Measurements from ENCODE around the gene POLG2. TPM values are rescaled to one million over a fixed set of nuclear protein-coding genes. Genes with fewer than 3 reads are reported as not detected.

Gene POLG2
- total and polyA plus RNA-seq, 10 of the 15 experiments (the other 5 are each of a cell fraction or from before 2014, with no cell fraction given) = 10.2 to 27.7 (median 22.2) TPM

- TF ChIP-seq PRDM15 (CRISPR knock-in tag; IDR thresholded peaks at IDR 0.05) = no peak
- TF ChIP-seq ZNF384 (IDR thresholded peaks at IDR 0.05; ENCODE audit: borderline replicate concordance, low read depth, low read length) = no peak
- no peak for TF ChIP-seq FOS (IDR thresholded peaks at IDR 0.05; ENCODE audit: borderline replicate concordance, extremely low read depth, insufficient read length)
- no peak for TF ChIP-seq NBN (IDR thresholded peaks at IDR 0.05)
- no peak for TF ChIP-seq RUNX3 (IDR thresholded peaks at IDR 0.05; ENCODE audit: low read length)
- no peak for TF ChIP-seq STAT3 (IDR thresholded peaks at IDR 0.05; ENCODE audit: low read depth, low read length)
- no peak for TF ChIP-seq CEBPZ (IDR thresholded peaks at IDR 0.05; ENCODE audit: low read depth, low read length)
- TF ChIP-seq NFXL1 (IDR thresholded peaks at IDR 0.05; ENCODE audit: borderline replicate concordance) = no peak
- no peak for TF ChIP-seq NR2C2 (IDR thresholded peaks at IDR 0.05; ENCODE audit: borderline replicate concordance, control insufficient read depth, insufficient read length, low read depth)
- TF ChIP-seq IRF3 (IDR thresholded peaks at IDR 0.05) = no peak
- no peak for TF ChIP-seq RCOR1 (conservative IDR thresholded peaks at IDR 0.05; ENCODE audit: low read depth, low read length)
Observed at GRCh38 chr17:64537488-64537887, 40.6 kb upstream of the POLG2 start (continued).

All from GM12878 (cell line).